PC-9 (cell line): ENCODE data around the gene ZNF99. TPM values are rescaled to one million over a fixed set of nuclear protein-coding genes. Genes with fewer than 3 reads are reported as not detected.

Source experiments
- BruUV-seq: library from RNA; stranded (reverse); fragments of 400-500 nt; replicated peaks from 2 replicates; lab custom pipeline; 2021; lab: Mats Ljungman, UMichigan
- CTCF ChIA-PET: fragments of 300-600 bp; sonication (Branson Sonifier 250); formaldehyde crosslinking; loops from one replicate; lab custom pipeline; 2022; ENCODE audit warnings: antibody characterized with exemption; lab: Charles Lee
- POLR2A ChIA-PET: fragments of 300-600 bp; sonication (Branson Sonifier 250); formaldehyde crosslinking; loops from one replicate; lab custom pipeline; 2022; ENCODE audit warnings: antibody characterized with exemption; ENCODE audit not compliant: unreplicated experiment; lab: Charles Lee
- DNase-seq, 2 experiments: peaks; one replicate each; pipeline versions ENCODE4 v3.0.0 to v3.0.0-alpha.2; 2015 to 2022; ENCODE audit warnings: mixed read lengths in 1 of 2
- H2AFZ ChIP-seq: fragments of 200-600 bp; sonication (generic); 2 replicates; pipeline ENCODE4 v1.8.1; 2017; ENCODE audit warnings: antibody characterized with exemption
- H3F3A ChIP-seq: fragments of 200-600 bp; sonication (generic); 2 replicates; pipeline ENCODE4 v1.8.1; 2017; ENCODE audit warnings: antibody characterized with exemption, mild to moderate bottlenecking, low read depth; ENCODE audit not compliant: insufficient read depth
- H3K27ac ChIP-seq: fragments of 200-600 bp; sonication (generic); 2 replicates; pipeline ENCODE4 v1.6.1; 2016; ENCODE audit warnings: mixed run types
- H3K27me3 ChIP-seq: fragments of 200-600 bp; sonication (generic); 2 replicates; pipeline ENCODE4 v1.6.1; 2016; ENCODE audit warnings: low read depth, mixed run types; ENCODE audit not compliant: insufficient read depth
- H3K36me3 ChIP-seq: fragments of 200-600 bp; sonication (generic); 2 replicates; pipeline ENCODE4 v1.6.1; 2016; ENCODE audit warnings: low read depth, mixed run types
- H3K4me1 ChIP-seq: fragments of 200-600 bp; sonication (generic); replicated peaks from 2 replicates; pipeline ENCODE4 v1.6.1; 2016; ENCODE audit warnings: mixed run types; ENCODE audit not compliant: insufficient read depth
- H3K4me2 ChIP-seq: fragments of 200-600 bp; sonication (generic); 2 replicates; pipeline ENCODE4 v1.6.1; 2017; ENCODE audit warnings: mixed run types
- H3K4me3 ChIP-seq: fragments of 200-600 bp; sonication (generic); 2 replicates; pipeline ENCODE4 v1.6.1; 2016; ENCODE audit warnings: mixed run types
- H3K79me2 ChIP-seq: fragments of 200-600 bp; sonication (generic); 2 replicates; pipeline ENCODE4 v1.6.1; 2017; ENCODE audit warnings: low read depth, mixed run types
- H3K9me2 ChIP-seq: fragments of 200-600 bp; sonication (generic); 2 replicates; pipeline ENCODE4 v1.8.1; 2017; ENCODE audit warnings: mild to moderate bottlenecking; ENCODE audit not compliant: insufficient read depth
- H3K9me3 ChIP-seq: fragments of 200-600 bp; sonication (generic); 2 replicates; pipeline ENCODE4 v1.8.1; 2016; ENCODE audit warnings: low read depth; ENCODE audit not compliant: insufficient read depth
- H4K20me1 ChIP-seq: fragments of 200-600 bp; sonication (generic); 2 replicates; pipeline ENCODE4 v1.8.1; 2017; ENCODE audit not compliant: insufficient read depth
- CTCF ChIP-seq: fragments of 200-600 bp; sonication (generic); conservative IDR thresholded peaks from 2 replicates; pipeline ENCODE4 v1.6.1; 2017; ENCODE audit warnings: mixed run types, antibody characterized with exemption, mild to moderate bottlenecking, moderate library complexity
- EZH2 ChIP-seq: fragments of 200-600 bp; sonication (generic); IDR thresholded peaks from 2 replicates; pipeline ENCODE4 v1.8.0; 2017; ENCODE audit warnings: antibody characterized with exemption, low read depth
- intact Hi-C: fragments of 100-400 bp; cut with micrococcal nuclease; formaldehyde crosslinking; loops from one replicate; pipeline ENCODE4 v1.10.0; 2022; ENCODE audit not compliant: unreplicated experiment
- total RNA-seq: library from RNA; stranded (reverse); gene quantifications from 2 replicates; pipeline ENCODE4 v1.2.3, GENCODE V29; 2021

ZNF99 gene
- total RNA-seq, 1 experiment from 2014 or later: not detected

- Histone ChIP-seq H3K9me2 (no peaks in the 10 kb centered on the region), H3K36me3 (no peaks in the 10 kb centered on the region), H2AFZ (no peak overlapping the region), H3F3A (no peaks in the 10 kb centered on the region), H3K9me3 (peaks cover 15% of the 10 kb centered on the region; the same call in 1 of the 2 replicates), H3K4me3 (no peak overlapping the region), H3K27ac (no peak overlapping the region), H3K27me3 (no peaks in the 10 kb centered on the region), H3K4me1 (no peaks in the 10 kb centered on the region), H4K20me1 (no peaks in the 10 kb centered on the region), H3K79me2 (no peaks in the 10 kb centered on the region), H3K4me2 (no peak overlapping the region)
- BruUV-seq: no TSS peak
- POLR2A ChIA-PET: no interaction called here
- intact Hi-C loops: no loop called here
- CTCF ChIA-PET: no interaction called here
- TF ChIP-seq CTCF (no peak), EZH2 (no peak)
- DNase-seq: no peak
These were observed 47.3 kb upstream of the ZNF99 start for GRCh38 chr19:22831211-22831610.

GRCh38 chr19:22814124-22814523, 30.2 kb upstream of the ZNF99 start:
- intact Hi-C loops: no loop called here
- CTCF ChIA-PET: no interaction called here

GRCh38 chr19:22807061-22807835, 23.3 kb upstream of the ZNF99 start:
- Histone ChIP-seq H3K4me2 (no peak overlapping the region), H2AFZ (no peak overlapping the region), H3K9me3 (no peaks in the 10 kb centered on the region), H3K27me3 (no peaks in the 10 kb centered on the region), H3F3A (no peaks in the 10 kb centered on the region), H3K4me3 (no peak overlapping the region), H3K4me1 (no peaks in the 10 kb centered on the region), H4K20me1 (no peaks in the 10 kb centered on the region), H3K27ac (no peak overlapping the region), H3K79me2 (no peaks in the 10 kb centered on the region), H3K36me3 (no peaks in the 10 kb centered on the region), H3K9me2 (no peaks in the 10 kb centered on the region)
- ChIA-PET POLR2A (no interaction called here), CTCF (no interaction called here)
- TF ChIP-seq EZH2 (no peak), CTCF (no peak)
- BruUV-seq: no TSS peak
- intact Hi-C loops: no loop called here
- DNase-seq: no peak

More at GRCh38 chr19:22814124-22814523, 30.2 kb upstream of the ZNF99 start:
- no TSS peak for BruUV-seq
- POLR2A ChIA-PET: no interaction called here
- H3K4me2 ChIP-seq: no peak overlapping the region
- H3K9me2 ChIP-seq: no peaks in the 10 kb centered on the region
- H4K20me1 ChIP-seq: no peaks in the 10 kb centered on the region
- no peaks in the 10 kb centered on the region for H3K4me1 ChIP-seq
- no peak for DNase-seq
- no peaks in the 10 kb centered on the region for H3F3A ChIP-seq
- H3K27me3 ChIP-seq: no peaks in the 10 kb centered on the region
- H3K36me3 ChIP-seq: no peaks in the 10 kb centered on the region
- TF ChIP-seq EZH2: no peak
- TF ChIP-seq CTCF: no peak
- no peaks in the 10 kb centered on the region for H3K9me3 ChIP-seq
- H3K27ac ChIP-seq: no peak overlapping the region
- no peaks in the 10 kb centered on the region for H3K79me2 ChIP-seq
- no peak overlapping the region for H3K4me3 ChIP-seq
- no peak overlapping the region for H2AFZ ChIP-seq
